Hepatocyte (in vitro differentiated cells): ENCODE measurements around the gene VPS41. TPM values are rescaled to one million over a fixed set of nuclear protein-coding genes. Genes with fewer than 3 reads are reported as not detected.

ENCODE experiments used
- DNase-seq: peaks from one replicate; pipeline ENCODE4 v3.0.0-alpha.2; 2016; ENCODE audit warnings: low spot score
- H2AFZ ChIP-seq: fragments of 200-600 bp; sonication (generic); 2 replicates; pipeline ENCODE4 v1.6.0; 2016; ENCODE audit warnings: antibody characterized with exemption, mild to moderate bottlenecking
- H3K27ac ChIP-seq: fragments of 200-600 bp; sonication (generic); 2 replicates; pipeline ENCODE4 v1.5.1; 2016; ENCODE audit warnings: mild to moderate bottlenecking
- H3K27me3 ChIP-seq: fragments of 200-600 bp; sonication (generic); 2 replicates; pipeline ENCODE4 v1.6.1; 2016
- H3K36me3 ChIP-seq: fragments of 200-600 bp; sonication (generic); replicated peaks from 2 replicates; pipeline ENCODE4 v1.5.1; 2016; ENCODE audit warnings: low read depth; ENCODE audit not compliant: insufficient read depth
- H3K4me1 ChIP-seq: fragments of 200-600 bp; sonication (generic); 2 replicates; pipeline ENCODE4 v1.5.1; 2016; ENCODE audit warnings: mild to moderate bottlenecking, moderate library complexity; ENCODE audit not compliant: insufficient read depth
- H3K4me2 ChIP-seq: fragments of 200-600 bp; sonication (generic); 2 replicates; pipeline ENCODE4 v1.6.0; 2016
- H3K4me3 ChIP-seq: fragments of 200-600 bp; sonication (generic); 2 replicates; pipeline ENCODE4 v1.5.1; 2016; ENCODE audit warnings: mild to moderate bottlenecking
- H3K79me2 ChIP-seq: fragments of 200-600 bp; sonication (generic); 2 replicates; pipeline ENCODE4 v1.6.0; 2017; ENCODE audit warnings: mild to moderate bottlenecking
- H3K9me2 ChIP-seq: fragments of 200-600 bp; sonication (generic); replicated peaks from 2 replicates; pipeline ENCODE4 v1.6.0; 2017; ENCODE audit warnings: mild to moderate bottlenecking; ENCODE audit not compliant: insufficient read depth
- H3K9me3 ChIP-seq: fragments of 200-600 bp; sonication (generic); 2 replicates; pipeline ENCODE4 v1.5.1; 2016; ENCODE audit warnings: low read depth, mild to moderate bottlenecking
- H4K20me1 ChIP-seq: fragments of 200-600 bp; sonication (generic); 2 replicates; pipeline ENCODE4 v1.6.0; 2016; ENCODE audit warnings: mild to moderate bottlenecking; ENCODE audit not compliant: insufficient read depth, poor library complexity, severe bottlenecking
- CTCF ChIP-seq: fragments of 200-600 bp; sonication (generic); IDR thresholded peaks from 2 replicates; pipeline ENCODE4 v1.5.1; 2016; ENCODE audit warnings: antibody characterized with exemption, mild to moderate bottlenecking; ENCODE audit not compliant: poor library complexity
- EZH2 ChIP-seq: fragments of 200-600 bp; sonication (generic); IDR thresholded peaks from 2 replicates; pipeline ENCODE4 v1.6.1; 2016; ENCODE audit warnings: antibody characterized with exemption, mild to moderate bottlenecking, borderline replicate concordance
- EZH2phosphoT487 ChIP-seq: fragments of 200-600 bp; sonication (generic); IDR thresholded peaks from one replicate; pipeline ENCODE4 v1.6.1; 2018; ENCODE audit warnings: antibody characterized with exemption, mild to moderate bottlenecking, low read depth, moderate library complexity; ENCODE audit not compliant: unreplicated experiment, severe bottlenecking
- WGBS: methylation state at CpG from one replicate; pipeline ENCODE4 v1.1.6; 2016; ENCODE audit warnings: low lambda C conversion rate; ENCODE audit errors: missing lambda C conversion rate; 5-methylcytosine and 5-hydroxymethylcytosine counted together
- polyA plus RNA-seq: library from polyadenylated mRNA; unstranded; fragments of >200 nt; fragmentation: Nextera tagmentation; extraction: Ambion mirVana; gene quantifications from 2 replicates; pipeline ENCODE4 v1.2.1, GENCODE V29; 2016
- total RNA-seq: library from RNA; depleted of rRNA; stranded (reverse); fragments of >200 nt; gene quantifications from 2 replicates; pipeline ENCODE4 v1.2.3, GENCODE V29; 2014

The VPS41 gene
- total and polyA plus RNA-seq, 2 experiments from 2014 or later, result 40.1 to 70.9 TPM

- Histone ChIP-seq H2AFZ (no peak overlapping the region), H3K9me3 (no peaks in the 10 kb centered on the region), H3K27ac (no peak overlapping the region), H3K4me2 (no peak overlapping the region), H3K36me3 (no peaks in the 10 kb centered on the region), H3K4me1 (no peaks in the 10 kb centered on the region), H3K4me3 (no peak overlapping the region), H4K20me1 (no peaks in the 10 kb centered on the region), H3K9me2 (no peaks in the 10 kb centered on the region), H3K79me2 (no peaks in the 10 kb centered on the region), H3K27me3 (no peaks in the 10 kb centered on the region)
- TF ChIP-seq EZH2 (no peak), CTCF (no peak), EZH2phosphoT487 (no peak)
- DNase-seq, result no peak
- WGBS, result 85% methylated on average over 4 of the region's 4 CpGs
Observed at GRCh38 chr7:38703093-38703492, 205.9 kb downstream of the VPS41 start.

DNA sequence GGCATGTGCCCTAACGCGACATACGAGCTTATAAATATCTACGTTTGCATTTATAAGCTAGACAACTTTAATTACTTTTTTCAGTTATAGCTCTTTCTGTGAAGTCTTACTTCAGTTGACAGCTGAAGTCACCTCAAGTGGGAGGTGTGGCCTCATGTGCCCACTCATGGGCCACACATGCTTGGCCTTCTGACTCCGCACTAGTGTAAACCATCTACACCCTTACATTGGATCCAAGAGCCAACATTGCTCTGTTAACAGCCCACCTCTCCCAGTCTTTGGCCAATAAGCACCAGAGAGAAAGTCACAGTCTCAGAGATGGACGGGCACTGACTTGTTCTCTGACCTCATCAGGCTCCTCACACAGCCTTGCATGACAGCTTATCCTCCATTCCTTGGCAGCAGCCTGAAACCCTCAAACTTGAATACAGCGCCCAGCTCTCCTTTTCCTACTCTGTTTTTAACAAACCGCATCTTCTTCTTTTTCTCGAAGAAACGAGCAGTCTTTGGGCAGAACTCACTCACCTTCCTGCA lies 206.9 kb downstream of the VPS41 start:
- Histone ChIP-seq H3K4me1 (no peaks in the 10 kb centered on the region), H2AFZ (no peak overlapping the region), H3K9me2 (no peaks in the 10 kb centered on the region), H3K9me3 (no peaks in the 10 kb centered on the region), H3K36me3 (no peaks in the 10 kb centered on the region), H3K4me3 (no peak overlapping the region), H3K4me2 (no peak overlapping the region), H4K20me1 (no peaks in the 10 kb centered on the region), H3K27ac (no peak overlapping the region), H3K79me2 (no peaks in the 10 kb centered on the region), H3K27me3 (no peaks in the 10 kb centered on the region)
- 84% methylated on average over 10 of the region's 10 CpGs for WGBS
- DNase-seq, result no peak
- TF ChIP-seq CTCF (no peak), EZH2 (no peak), EZH2phosphoT487 (no peak)

DNA sequence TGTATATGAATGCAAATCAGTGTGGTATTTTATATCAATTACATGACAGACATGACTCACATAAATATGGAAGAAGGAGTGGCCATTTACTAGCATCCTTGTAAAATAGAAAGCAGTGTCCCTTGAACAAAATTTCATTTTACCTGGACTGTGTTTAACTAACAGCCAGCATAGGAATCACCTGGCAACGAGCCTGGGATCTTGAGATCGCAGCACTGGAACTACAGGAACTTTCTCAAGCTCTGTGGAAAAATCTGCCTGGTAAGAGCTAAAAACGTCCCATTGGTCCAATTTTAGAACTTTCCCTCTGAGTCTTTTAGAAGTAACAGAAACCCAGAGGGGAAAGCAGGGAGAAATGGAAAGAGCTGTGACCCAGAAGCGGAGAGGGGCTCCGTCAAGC lies 208.9 kb downstream of the VPS41 start:
- Histone ChIP-seq H3K27me3 (no peaks in the 10 kb centered on the region), H3K9me2 (no peaks in the 10 kb centered on the region), H3K4me2 (no peak overlapping the region), H4K20me1 (no peaks in the 10 kb centered on the region), H3K4me3 (no peak overlapping the region), H3K4me1 (no peaks in the 10 kb centered on the region), H3K27ac (no peak overlapping the region), H3K36me3 (no peaks in the 10 kb centered on the region), H2AFZ (no peak overlapping the region), H3K79me2 (no peaks in the 10 kb centered on the region), H3K9me3 (no peaks in the 10 kb centered on the region)
- no peak for TF ChIP-seq CTCF
- TF ChIP-seq EZH2, result no peak
- no peak for TF ChIP-seq EZH2phosphoT487
- WGBS, result 83% methylated on average over 5 of the region's 5 CpGs
- DNase-seq, result no peak

DNA sequence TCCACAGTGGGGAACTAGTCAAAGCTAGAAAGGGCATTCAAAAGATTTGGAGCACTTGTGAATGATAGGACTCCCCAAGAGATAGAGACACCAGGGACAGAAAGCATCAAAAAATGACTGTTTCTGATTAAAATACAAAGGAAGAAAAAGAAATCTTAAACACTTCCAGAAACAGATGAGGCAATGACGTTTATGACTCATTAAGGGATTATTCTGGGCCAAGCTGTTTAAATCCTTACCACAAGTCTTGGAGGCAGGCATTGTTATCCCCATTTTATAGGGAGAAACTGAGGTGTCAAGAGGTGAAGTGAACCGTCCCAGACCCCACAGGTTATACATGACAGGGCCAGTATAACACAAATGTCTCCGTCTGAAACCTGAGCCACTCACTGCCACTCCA lies 209.5 kb downstream of the VPS41 start:
- Histone ChIP-seq H3K27me3 (no peaks in the 10 kb centered on the region), H3K9me2 (no peaks in the 10 kb centered on the region), H3K9me3 (no peaks in the 10 kb centered on the region), H3K79me2 (no peaks in the 10 kb centered on the region), H3K36me3 (no peaks in the 10 kb centered on the region), H3K27ac (no peak overlapping the region), H3K4me1 (no peaks in the 10 kb centered on the region), H4K20me1 (no peaks in the 10 kb centered on the region), H2AFZ (no peak overlapping the region), H3K4me3 (no peak overlapping the region), H3K4me2 (no peak overlapping the region)
- WGBS, result 42% methylated on average over 3 of the region's 3 CpGs
- TF ChIP-seq EZH2 (no peak), EZH2phosphoT487 (no peak), CTCF (no peak)
- no peak for DNase-seq
